IPS DF 6.9 (cell line): ENCODE measurements around the gene CATSPER2.
"Not testable (repeated sequence)": the region's sequence is repeated elsewhere in the genome, so short reads cannot be mapped to it uniquely, and the experiment has no call there.

Source experiments
- DNase-seq: peaks from one replicate; pipeline ENCODE4 v3.0.0-alpha.2; 2013; ENCODE audit warnings: low read depth, low spot score
- H3K27ac ChIP-seq: one replicate; pipeline ENCODE4 v1.5.1; 2013; ENCODE audit warnings: low read length, control low read depth
- H3K27me3 ChIP-seq: 2 replicates; pipeline ENCODE4 v1.6.1; 2013; ENCODE audit warnings: mild to moderate bottlenecking, low read length; ENCODE audit not compliant: control insufficient read depth, insufficient read depth
- H3K36me3 ChIP-seq: 2 replicates; pipeline ENCODE4 v1.6.1; 2013; ENCODE audit warnings: low read length; ENCODE audit not compliant: control insufficient read depth, insufficient read depth
- H3K4me1 ChIP-seq: 2 replicates; pipeline ENCODE4 v1.6.1; 2013; ENCODE audit warnings: low read length; ENCODE audit not compliant: control insufficient read depth, insufficient read depth
- H3K4me3 ChIP-seq: 2 replicates; pipeline ENCODE4 v1.5.1; 2013; ENCODE audit warnings: mild to moderate bottlenecking, low read length
- H3K9me3 ChIP-seq: 2 replicates; pipeline ENCODE4 v1.6.1; 2013; ENCODE audit warnings: low read length, inconsistent platforms; ENCODE audit not compliant: control insufficient read depth, insufficient read depth
- WGBS: extraction: QIAGEN DNeasy Blood & Tissue Kit; methylation state at CpG from one replicate; pipeline ENCODE4 v1.1.7; 2013; ENCODE audit warnings: mixed read lengths, missing lambda C conversion rate; ENCODE audit not compliant: insufficient read length, insufficient coverage; 5-methylcytosine and 5-hydroxymethylcytosine counted together

Gene CATSPER2

GRCh38 chr15:43648649-43649429 is at the start of gene CATSPER2:
TSS of gene CATSPER2 (minus strand) at chr15:43648844. CDS start at chr15:43648061, 783 bp downstream.
- WGBS, result no CpG with 5 or more reads among the region's 85 CpGs
- no peak for DNase-seq
- Histone ChIP-seq H3K27ac (no peak within 1 kb of the TSS), H3K4me3 (no peak within 1 kb of the TSS), H3K27me3 (no peaks in the 10 kb centered on the region), H3K4me1 (no peaks in the 10 kb centered on the region), H3K36me3 (peaks cover 2% of the 10 kb centered on the region; the same call in 1 of the 2 replicates), H3K9me3 (no peaks in the 10 kb centered on the region)

DNA sequence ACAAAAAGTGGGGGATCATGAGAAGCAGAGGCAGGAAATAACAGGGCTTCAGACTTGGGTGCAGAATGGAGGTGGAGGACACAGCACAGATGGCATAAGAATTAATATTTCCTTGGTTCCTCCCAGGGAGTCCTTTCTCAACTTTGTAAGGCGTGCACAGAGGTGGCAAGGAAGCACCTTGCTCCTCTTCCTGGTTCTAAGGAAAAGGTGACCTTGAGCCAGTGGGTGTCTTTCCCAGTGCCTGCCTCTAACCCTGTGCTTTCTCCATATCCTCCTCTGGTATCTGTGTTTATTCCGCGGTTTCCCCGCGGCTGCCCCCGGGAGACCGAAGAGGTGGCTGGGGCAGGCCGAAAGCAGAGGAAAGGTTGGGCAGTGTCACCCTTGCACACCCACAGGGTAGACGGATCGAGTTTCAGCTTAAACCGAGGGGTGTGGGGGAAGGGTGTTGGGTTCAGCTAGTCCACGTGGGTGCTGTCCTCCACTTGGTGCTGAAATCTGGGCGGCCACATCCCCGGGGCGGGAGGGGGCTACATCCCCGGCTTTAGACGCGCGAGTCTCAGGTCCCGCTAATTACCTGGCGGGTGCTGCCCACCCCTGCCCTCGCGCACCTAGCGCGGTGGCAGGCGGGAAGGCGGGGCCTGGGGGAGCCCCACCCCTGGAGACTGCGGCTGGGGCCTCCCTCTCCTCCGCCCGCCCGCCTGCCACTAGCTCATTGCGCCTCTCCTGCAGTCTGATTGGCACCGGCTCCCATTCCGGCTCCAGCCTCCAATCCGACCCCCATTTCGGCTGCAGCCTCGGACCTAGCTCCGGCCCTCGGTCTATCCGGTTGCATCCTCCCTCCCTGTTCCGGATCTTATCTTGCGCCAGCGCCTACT is 44.7 kb upstream of the CATSPER2 start, which contains the start of gene CKMT1A:
Gene CKMT1A (plus strand): TSS at position 712 of the 875 bp plus-strand sequence. CDS start 192 bp downstream, outside the sequence.
- H3K36me3 ChIP-seq, H3K4me3 ChIP-seq, H3K4me1 ChIP-seq, H3K27ac ChIP-seq, H3K9me3 ChIP-seq, DNase-seq, H3K27me3 ChIP-seq: not testable (repeated sequence)
- no CpG with 5 or more reads among the region's 43 CpGs for WGBS

GRCh38 chr15:43692679-43693078 is 44.0 kb upstream of the CATSPER2 start:
- H3K27ac ChIP-seq, DNase-seq, H3K4me3 ChIP-seq, H3K27me3 ChIP-seq, H3K36me3 ChIP-seq, H3K9me3 ChIP-seq, H3K4me1 ChIP-seq: not testable (repeated sequence)
- WGBS, result no CpG with 5 or more reads among the region's 7 CpGs

GRCh38 chr15:43689604-43690301 is 41.1 kb upstream of the CATSPER2 start:
- H3K4me3 ChIP-seq, H3K27ac ChIP-seq, H3K9me3 ChIP-seq, H3K4me1 ChIP-seq, DNase-seq, H3K36me3 ChIP-seq, H3K27me3 ChIP-seq: not testable (repeated sequence)
- no CpG with 5 or more reads among the region's 54 CpGs for WGBS

DNA sequence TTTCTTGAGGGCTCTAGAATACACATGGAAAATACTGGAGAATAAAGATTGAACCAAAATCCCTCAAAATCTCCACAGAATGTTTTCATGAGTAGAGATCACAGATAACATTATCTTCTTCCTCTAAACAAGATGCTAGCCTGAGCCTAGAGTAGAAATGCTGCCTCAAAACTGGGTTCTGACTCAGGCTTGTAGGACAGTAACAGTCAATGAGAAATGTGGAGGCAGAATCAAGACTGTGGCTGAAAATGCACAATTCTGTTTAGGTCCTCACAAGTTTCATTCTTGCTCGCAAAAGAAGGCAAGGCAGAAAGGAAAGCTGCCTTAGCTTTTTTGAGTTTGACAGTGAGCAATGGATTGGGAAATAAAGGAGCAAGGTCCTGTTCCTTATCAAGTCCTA is 25.5 kb upstream of the CATSPER2 start:
- WGBS, result no CpG with 5 or more reads among the region's 1 CpG
- not testable (repeated sequence) for H3K27me3 ChIP-seq, H3K4me1 ChIP-seq, H3K36me3 ChIP-seq, DNase-seq, H3K4me3 ChIP-seq, H3K9me3 ChIP-seq, H3K27ac ChIP-seq

DNA sequence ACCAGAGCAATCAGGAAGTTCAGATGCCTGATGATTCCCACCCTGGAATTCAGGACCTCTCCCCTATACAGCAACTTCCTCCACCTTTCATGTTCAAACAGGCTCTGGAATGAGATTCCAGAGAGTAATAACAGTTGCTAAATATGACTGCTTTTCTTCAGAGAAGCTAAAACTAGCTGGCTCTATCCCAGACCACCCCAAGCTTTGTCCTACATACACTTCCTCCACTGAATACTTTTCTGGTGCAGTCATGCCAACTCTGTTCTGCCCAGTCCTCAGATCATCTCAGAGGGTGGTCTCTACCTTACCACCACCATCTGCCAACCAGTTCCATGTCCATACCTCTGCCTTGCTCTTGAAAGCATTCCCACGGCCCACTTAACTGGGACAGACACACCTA is 17.5 kb upstream of the CATSPER2 start:
- H3K4me3 ChIP-seq, result not testable (repeated sequence)
- WGBS, result no CpG with 5 or more reads among the region's 1 CpG

DNA sequence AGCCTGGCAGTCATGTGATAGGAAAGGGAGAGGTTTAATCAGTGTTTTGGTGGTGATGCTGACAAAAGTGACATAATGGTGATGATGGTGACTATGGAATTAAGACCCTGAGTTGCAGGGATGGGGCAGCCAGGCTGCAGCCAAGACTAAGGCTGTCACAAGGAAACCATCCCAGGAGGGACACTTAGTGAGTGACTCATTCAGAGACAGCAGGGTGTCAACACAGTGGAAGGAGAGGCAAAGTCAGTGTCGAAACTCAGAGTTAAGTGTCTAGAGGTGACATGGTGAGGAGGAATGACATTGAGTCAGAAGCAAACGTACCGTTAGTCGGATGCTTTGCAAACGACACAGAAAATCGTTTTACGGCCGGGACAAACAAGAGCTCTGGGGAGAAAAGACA is 14.7 kb upstream of the CATSPER2 start:
- H3K27ac ChIP-seq, H3K4me1 ChIP-seq, H3K27me3 ChIP-seq, H3K36me3 ChIP-seq, H3K9me3 ChIP-seq, DNase-seq, H3K4me3 ChIP-seq: not testable (repeated sequence)
- WGBS, result no CpG with 5 or more reads among the region's 8 CpGs

More for the DNA sequence above, 17.5 kb upstream of the CATSPER2 start:
- H3K36me3 ChIP-seq, H3K27ac ChIP-seq, H3K4me1 ChIP-seq, H3K9me3 ChIP-seq, DNase-seq, H3K27me3 ChIP-seq: not testable (repeated sequence)

- no CpG with 5 or more reads among the region's 2 CpGs for WGBS
- not testable (repeated sequence) for H3K4me3 ChIP-seq, H3K9me3 ChIP-seq, H3K27me3 ChIP-seq, DNase-seq, H3K36me3 ChIP-seq, H3K27ac ChIP-seq, H3K4me1 ChIP-seq
These were observed 13.6 kb upstream of the CATSPER2 start for GRCh38 chr15:43662293-43662692.

- not testable (repeated sequence) for H3K9me3 ChIP-seq, H3K27ac ChIP-seq, H3K4me3 ChIP-seq, H3K36me3 ChIP-seq, H3K27me3 ChIP-seq, H3K4me1 ChIP-seq, DNase-seq
- no CpG with 5 or more reads among the region's 10 CpGs for WGBS
These were observed 11.1 kb upstream of the CATSPER2 start for GRCh38 chr15:43659727-43660126.

DNA sequence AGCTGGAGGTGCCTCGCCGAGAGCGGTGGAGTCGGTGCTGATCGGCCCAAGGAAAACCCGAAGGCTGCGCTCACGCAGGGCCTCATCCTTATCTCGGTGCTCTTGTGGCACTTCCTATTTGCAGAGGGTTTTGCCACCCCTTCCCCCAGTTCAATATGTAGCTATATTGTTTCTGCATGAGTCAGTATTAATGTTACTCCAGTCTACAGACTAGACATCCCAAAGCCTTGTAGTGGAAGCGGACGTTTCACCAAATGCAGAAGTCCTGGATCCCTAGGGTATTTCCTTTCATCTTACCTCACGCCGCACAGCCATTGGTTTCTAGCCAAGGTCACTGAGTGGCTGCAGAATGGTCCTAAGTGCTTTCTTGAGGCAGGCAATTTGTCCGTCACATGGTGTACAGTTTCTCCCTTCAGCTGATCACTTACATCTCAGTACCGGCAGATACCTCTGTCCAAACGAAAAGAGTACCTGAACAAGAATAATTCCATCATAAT is 834 bp upstream of the CATSPER2 start:
- not testable (repeated sequence) for H3K9me3 ChIP-seq, H3K4me3 ChIP-seq, H3K27me3 ChIP-seq, H3K27ac ChIP-seq, H3K4me1 ChIP-seq, DNase-seq, H3K36me3 ChIP-seq
- WGBS, result no CpG with 5 or more reads among the region's 16 CpGs
